SU-DHL-6 (cell line): ENCODE data around the gene SLC16A12.

ENCODE experiments used
- H2AFZ ChIP-seq: fragments of 200-600 bp; sonication (generic); 2 replicates; pipeline ENCODE4 v1.6.1; 2014; ENCODE audit warnings: low read depth, mild to moderate bottlenecking, moderate library complexity, mixed read lengths, antibody characterized with exemption, low read length; ENCODE audit not compliant: severe bottlenecking
- H3F3A ChIP-seq: fragments of 200-600 bp; shearing (Covaris generic); 2 replicates; pipeline ENCODE4 v1.6.0; 2016; ENCODE audit warnings: antibody characterized with exemption, mild to moderate bottlenecking; ENCODE audit not compliant: insufficient read depth
- H3K27ac ChIP-seq: fragments of 200-600 bp; sonication (generic); 2 replicates; pipeline ENCODE4 v1.5.1; 2016; ENCODE audit warnings: low read depth, mild to moderate bottlenecking, low read length, moderate library complexity, mixed read lengths
- H3K27me3 ChIP-seq: fragments of 200-600 bp; sonication (generic), shearing (Covaris generic); 2 replicates; pipeline ENCODE4 v1.6.0; 2014; ENCODE audit warnings: mild to moderate bottlenecking, low read length
- H3K36me3 ChIP-seq: fragments of 200-600 bp; sonication (generic); 2 replicates; pipeline ENCODE4 v1.6.1; 2014; ENCODE audit warnings: mild to moderate bottlenecking, low read length, mixed read lengths
- H3K4me2 ChIP-seq: fragments of 300-600, 200-600 bp; shearing (Covaris generic), sonication (generic); 2 replicates; pipeline ENCODE4 v1.6.0; 2014; ENCODE audit warnings: low read length, low read depth, mild to moderate bottlenecking; ENCODE audit not compliant: poor library complexity, severe bottlenecking
- H3K4me3 ChIP-seq: fragments of 200-600 bp; sonication (generic); 2 replicates; pipeline ENCODE4 v1.5.1; 2014; ENCODE audit warnings: antibody characterized with exemption, low read length, mild to moderate bottlenecking, mixed read lengths; ENCODE audit not compliant: insufficient read depth, poor library complexity, severe bottlenecking
- H3K79me2 ChIP-seq: fragments of 200-600 bp; sonication (generic); 2 replicates; pipeline ENCODE4 v1.6.1; 2014; ENCODE audit warnings: mild to moderate bottlenecking, low read length, moderate library complexity; ENCODE audit not compliant: insufficient read depth
- H3K9ac ChIP-seq: fragments of 200-600 bp; sonication (generic); 2 replicates; pipeline ENCODE4 v1.7.0; 2014; ENCODE audit warnings: mild to moderate bottlenecking, low read length
- H3K9me2 ChIP-seq: fragments of 200-600 bp; sonication (generic); replicated peaks from 2 replicates; pipeline ENCODE4 v1.6.1; 2014; ENCODE audit warnings: low read length; ENCODE audit not compliant: insufficient read depth
- H3K9me3 ChIP-seq: fragments of 200-600 bp; sonication (generic); 2 replicates; pipeline ENCODE4 v1.6.1; 2014; ENCODE audit warnings: low read length, mixed read lengths; ENCODE audit not compliant: insufficient read depth
- H4K20me1 ChIP-seq: fragments of 200-600 bp; sonication (generic); 2 replicates; pipeline ENCODE4 v1.6.1; 2014; ENCODE audit warnings: low read depth, mild to moderate bottlenecking, antibody characterized with exemption, low read length, moderate library complexity, mixed read lengths
- EZH2phosphoT487 ChIP-seq: fragments of 200-600 bp; sonication (generic), shearing (Covaris generic); conservative IDR thresholded peaks from 2 replicates; pipeline ENCODE4 v1.6.1; 2018; ENCODE audit warnings: mild to moderate bottlenecking, antibody characterized with exemption, low read length, moderate library complexity, mixed read lengths
- TF ChIP-seq, protein P1 (sequence below): fragments of 200-600 bp; sonication (generic); IDR thresholded peaks from one replicate; pipeline ENCODE4 v1.5.1; 2017; ENCODE audit warnings: antibody characterized with exemption, mild to moderate bottlenecking, low read length, moderate library complexity; ENCODE audit not compliant: insufficient read depth, poor library complexity, severe bottlenecking

The SLC16A12 gene

DNA sequence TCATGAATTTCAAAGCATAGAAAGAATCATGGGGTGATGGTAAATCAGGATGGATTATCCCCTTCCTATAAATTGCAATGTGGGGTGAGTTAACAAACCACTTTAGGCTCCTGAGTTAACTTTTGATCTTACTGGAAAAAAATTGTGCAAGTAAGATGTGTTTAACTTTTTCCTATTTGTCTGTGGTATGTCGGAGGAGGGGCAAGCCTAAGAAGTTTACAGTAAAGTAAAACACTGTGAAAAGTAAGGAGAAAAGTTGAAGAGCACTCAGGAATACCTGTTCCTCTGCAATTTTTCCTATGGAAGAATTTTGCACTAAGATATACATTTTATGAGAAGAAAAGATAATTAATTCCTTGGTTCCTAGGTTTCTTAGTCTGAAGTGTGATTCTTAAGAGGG, 76.6 kb downstream of the SLC16A12 start:
- TF ChIP-seq EZH2phosphoT487 = no peak
- TF ChIP-seq, protein P1, sequence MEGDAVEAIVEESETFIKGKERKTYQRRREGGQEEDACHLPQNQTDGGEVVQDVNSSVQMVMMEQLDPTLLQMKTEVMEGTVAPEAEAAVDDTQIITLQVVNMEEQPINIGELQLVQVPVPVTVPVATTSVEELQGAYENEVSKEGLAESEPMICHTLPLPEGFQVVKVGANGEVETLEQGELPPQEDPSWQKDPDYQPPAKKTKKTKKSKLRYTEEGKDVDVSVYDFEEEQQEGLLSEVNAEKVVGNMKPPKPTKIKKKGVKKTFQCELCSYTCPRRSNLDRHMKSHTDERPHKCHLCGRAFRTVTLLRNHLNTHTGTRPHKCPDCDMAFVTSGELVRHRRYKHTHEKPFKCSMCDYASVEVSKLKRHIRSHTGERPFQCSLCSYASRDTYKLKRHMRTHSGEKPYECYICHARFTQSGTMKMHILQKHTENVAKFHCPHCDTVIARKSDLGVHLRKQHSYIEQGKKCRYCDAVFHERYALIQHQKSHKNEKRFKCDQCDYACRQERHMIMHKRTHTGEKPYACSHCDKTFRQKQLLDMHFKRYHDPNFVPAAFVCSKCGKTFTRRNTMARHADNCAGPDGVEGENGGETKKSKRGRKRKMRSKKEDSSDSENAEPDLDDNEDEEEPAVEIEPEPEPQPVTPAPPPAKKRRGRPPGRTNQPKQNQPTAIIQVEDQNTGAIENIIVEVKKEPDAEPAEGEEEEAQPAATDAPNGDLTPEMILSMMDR = no peak
- no peaks in the 10 kb centered on the region for H3K27me3 ChIP-seq
- H3K79me2 ChIP-seq = no peaks in the 10 kb centered on the region
- H3K27ac ChIP-seq = no peak overlapping the region
- H3K9ac ChIP-seq = no peak overlapping the region
- H3K4me2 ChIP-seq = no peak overlapping the region
- H3K9me3 ChIP-seq = no peaks in the 10 kb centered on the region
- no peaks in the 10 kb centered on the region for H3K36me3 ChIP-seq
- H2AFZ ChIP-seq = no peak overlapping the region
- no peak overlapping the region for H3K4me3 ChIP-seq
- H3F3A ChIP-seq = no peaks in the 10 kb centered on the region
- no peaks in the 10 kb centered on the region for H3K9me2 ChIP-seq
- no peaks in the 10 kb centered on the region for H4K20me1 ChIP-seq

DNA sequence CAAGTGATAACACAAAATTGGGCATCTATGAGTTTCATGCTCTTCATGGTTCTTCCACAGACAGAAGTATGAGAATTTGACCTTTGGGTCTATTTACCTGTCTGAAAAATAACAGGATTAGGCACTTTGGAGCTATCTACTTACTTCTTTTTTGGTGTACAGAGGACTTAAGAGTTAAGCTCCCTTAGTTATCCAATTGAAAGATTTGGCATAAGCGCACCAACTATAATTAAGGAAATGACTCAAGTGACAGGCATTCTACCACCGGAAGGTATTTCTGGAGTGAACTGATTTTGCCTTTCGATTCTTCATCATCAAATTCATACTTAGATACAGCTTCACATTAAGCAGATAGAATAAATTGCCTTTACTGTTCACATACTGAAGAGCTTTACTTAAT, 77.1 kb downstream of the SLC16A12 start:
- no peak overlapping the region for H3K4me2 ChIP-seq
- H4K20me1 ChIP-seq = no peaks in the 10 kb centered on the region
- TF ChIP-seq EZH2phosphoT487 = no peak
- TF ChIP-seq, protein P1 = no peak
- H3K9me2 ChIP-seq = no peaks in the 10 kb centered on the region
- no peaks in the 10 kb centered on the region for H3K9me3 ChIP-seq
- no peaks in the 10 kb centered on the region for H3F3A ChIP-seq
- no peak overlapping the region for H3K4me3 ChIP-seq
- no peak overlapping the region for H3K9ac ChIP-seq
- H3K27me3 ChIP-seq = no peaks in the 10 kb centered on the region
- H2AFZ ChIP-seq = no peak overlapping the region
- H3K27ac ChIP-seq = no peak overlapping the region
- no peaks in the 10 kb centered on the region for H3K36me3 ChIP-seq
- H3K79me2 ChIP-seq = no peaks in the 10 kb centered on the region

DNA sequence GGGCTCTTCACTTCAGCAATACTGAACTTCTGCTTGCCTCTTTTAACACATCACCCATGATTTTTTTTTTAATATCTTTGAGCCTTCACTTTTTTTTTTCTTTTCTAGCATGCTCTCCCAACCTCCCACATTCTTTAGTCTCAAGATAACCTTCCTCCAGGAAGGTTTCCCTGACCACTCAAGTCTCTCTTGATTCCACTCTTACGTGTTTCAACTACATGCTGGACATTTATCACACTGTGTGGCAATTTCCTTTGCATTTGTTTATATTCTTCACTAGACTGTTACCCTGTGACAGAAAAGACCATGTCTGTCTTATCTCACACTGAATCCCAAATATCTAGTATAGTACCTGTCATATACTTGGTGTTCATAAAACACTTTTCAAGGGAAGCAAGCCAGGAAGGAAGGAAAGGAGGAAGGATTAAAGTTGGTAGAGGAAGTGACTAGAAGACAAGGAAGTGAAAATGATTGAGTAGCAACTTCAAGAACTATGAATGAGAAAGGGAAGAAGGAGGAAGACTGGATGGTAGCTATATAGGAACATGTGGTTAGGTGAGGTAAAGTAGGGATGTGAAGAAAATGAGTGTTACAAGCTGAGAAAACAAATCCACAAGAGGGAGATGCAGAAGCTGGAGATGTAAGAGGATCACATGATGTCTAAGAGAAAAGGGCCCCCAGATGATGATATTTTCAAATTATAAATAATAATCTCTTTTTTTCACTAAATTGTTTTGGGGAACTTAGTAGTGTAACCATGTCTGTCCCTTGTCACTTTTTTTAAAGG, 80.6 kb downstream of the SLC16A12 start:
- Histone ChIP-seq H3K9me3 (no peaks in the 10 kb centered on the region), H3K4me3 (no peak overlapping the region), H3K27me3 (no peaks in the 10 kb centered on the region), H3K9ac (no peak overlapping the region), H4K20me1 (no peaks in the 10 kb centered on the region), H2AFZ (no peak overlapping the region), H3K4me2 (no peak overlapping the region), H3K9me2 (no peaks in the 10 kb centered on the region), H3F3A (no peaks in the 10 kb centered on the region), H3K79me2 (no peaks in the 10 kb centered on the region), H3K36me3 (no peaks in the 10 kb centered on the region), H3K27ac (no peak overlapping the region)
- TF ChIP-seq, protein P1 = no peak
- TF ChIP-seq EZH2phosphoT487 = no peak
